Activated CD8-positive, alpha-beta memory T cell treated with anti-CD3 and anti-CD28 coated beads for 24 hours (primary cell): ENCODE data around the gene YPEL1.
"Not testable (repeated sequence)": the region's sequence is repeated elsewhere in the genome, so short reads cannot be mapped to it uniquely, and the experiment has no call there.

ENCODE experiments used
- DNase-seq: peaks from one replicate; pipeline ENCODE4 v3.0.0-alpha.2; 2020

Gene YPEL1

GRCh38 chr22:21697880-21698279 is 37.7 kb downstream of the YPEL1 start:
- DNase-seq = no peak

GRCh38 chr22:21697021-21697771 is 38.4 kb downstream of the YPEL1 start:
- no peak for DNase-seq

DNA sequence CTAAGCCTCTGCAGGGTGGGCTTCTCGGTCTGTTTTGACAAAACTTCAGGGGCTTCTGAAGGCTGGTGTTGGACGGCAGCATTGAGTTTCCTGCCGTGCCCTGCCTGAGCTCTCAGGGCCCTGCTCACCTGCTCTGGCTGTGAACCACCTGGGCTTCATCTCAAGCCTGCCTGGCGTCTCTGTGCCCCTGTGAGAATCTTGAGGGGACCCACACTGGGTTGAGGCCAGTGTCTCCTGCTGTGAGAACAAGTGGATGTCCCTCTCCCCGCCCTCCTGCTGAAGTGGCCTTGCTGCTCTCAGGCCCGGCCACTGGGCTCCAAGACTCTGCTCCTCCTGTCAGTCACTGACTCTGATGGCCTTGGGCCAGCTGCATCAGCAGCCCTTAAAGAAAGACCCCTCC is 39.5 kb downstream of the YPEL1 start:
- no peak for DNase-seq

DNA sequence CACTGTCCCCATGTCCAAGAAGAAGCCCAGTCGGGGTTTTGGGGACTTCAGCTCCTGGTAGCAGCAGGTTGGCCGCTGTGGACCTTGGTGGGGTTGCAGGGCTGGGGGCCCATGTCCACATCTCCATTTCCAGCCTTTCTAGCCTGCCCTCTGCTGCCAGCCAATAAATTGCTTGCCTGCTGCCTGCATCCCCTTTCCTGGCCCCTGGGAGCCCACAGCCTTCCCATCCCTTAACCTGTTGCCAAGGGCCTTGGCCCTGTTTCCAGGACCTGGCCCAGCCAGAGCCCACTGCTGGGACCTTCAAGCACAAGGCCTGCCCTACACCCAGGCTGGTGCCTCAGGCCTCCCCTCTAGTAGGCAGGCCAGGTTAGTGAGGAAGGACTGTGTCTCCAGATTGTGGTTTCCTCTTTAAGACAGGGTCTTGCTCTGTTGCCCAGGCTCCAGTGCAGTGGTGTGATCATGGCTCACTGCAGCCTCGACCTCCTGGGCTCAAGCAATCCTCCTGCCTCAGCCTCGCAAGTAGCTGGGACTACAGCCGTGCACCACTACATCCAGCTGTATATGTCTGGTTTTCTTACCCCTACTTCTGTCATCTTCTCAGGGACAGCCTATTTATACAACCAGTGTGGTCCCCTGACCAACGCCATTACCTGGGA is 40.0 kb downstream of the YPEL1 start:
- no peak for DNase-seq

DNA sequence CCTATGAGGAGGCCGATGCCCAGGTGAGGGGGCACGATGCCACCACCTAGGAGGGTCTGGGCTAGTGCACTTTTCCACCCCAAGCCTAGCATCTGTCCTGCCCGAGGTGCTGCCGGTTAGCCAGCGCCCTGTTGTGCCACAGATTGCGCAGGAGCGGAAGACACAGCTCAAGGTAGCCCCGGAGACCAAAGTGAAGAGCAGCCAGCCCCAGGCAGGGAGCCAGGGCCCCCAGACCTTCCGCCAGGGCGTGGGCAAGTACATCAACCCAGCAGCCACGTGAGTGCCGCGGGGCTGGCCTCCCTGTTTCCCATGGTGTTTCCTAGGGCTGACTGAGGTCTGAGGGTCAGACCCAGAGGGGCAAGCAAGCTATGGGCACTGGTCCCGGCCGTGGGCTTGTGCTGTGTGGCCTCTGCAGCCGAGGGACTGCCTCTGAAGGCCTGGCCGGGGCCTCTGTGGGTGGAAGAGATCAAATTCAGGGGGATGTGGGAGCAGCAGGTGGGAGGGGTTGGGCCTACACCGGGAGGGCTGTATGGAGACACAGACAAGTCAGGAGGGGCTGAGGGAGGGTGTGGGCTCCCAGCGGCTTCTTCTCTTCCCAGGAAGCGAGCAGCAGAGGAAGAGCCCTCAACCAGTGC is 40.7 kb downstream of the YPEL1 start:
- DNase-seq = no peak

DNA sequence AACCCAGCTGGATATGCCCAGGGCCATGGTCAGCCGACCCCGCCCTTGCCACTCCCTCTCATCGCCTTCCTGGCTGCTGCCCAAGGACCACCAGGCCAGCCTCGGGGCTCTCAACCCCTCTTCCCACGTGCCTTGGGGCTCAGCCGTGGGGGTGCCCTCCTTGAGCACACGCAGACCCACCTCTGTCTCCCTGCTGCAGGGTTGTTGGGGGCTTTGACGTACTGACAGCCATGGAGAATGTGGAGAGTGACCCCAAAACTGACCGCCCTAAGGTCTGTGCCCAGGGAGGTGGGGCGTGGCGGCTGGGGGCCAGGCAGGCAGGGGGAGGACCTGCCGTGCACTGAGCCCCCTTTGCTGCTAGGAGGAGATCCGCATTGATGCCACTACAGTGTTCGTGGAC is 41.2 kb downstream of the YPEL1 start:
- no peak for DNase-seq

- DNase-seq = no peak
Observed at GRCh38 chr22:21693999-21694341, 41.6 kb downstream of the YPEL1 start.

DNA sequence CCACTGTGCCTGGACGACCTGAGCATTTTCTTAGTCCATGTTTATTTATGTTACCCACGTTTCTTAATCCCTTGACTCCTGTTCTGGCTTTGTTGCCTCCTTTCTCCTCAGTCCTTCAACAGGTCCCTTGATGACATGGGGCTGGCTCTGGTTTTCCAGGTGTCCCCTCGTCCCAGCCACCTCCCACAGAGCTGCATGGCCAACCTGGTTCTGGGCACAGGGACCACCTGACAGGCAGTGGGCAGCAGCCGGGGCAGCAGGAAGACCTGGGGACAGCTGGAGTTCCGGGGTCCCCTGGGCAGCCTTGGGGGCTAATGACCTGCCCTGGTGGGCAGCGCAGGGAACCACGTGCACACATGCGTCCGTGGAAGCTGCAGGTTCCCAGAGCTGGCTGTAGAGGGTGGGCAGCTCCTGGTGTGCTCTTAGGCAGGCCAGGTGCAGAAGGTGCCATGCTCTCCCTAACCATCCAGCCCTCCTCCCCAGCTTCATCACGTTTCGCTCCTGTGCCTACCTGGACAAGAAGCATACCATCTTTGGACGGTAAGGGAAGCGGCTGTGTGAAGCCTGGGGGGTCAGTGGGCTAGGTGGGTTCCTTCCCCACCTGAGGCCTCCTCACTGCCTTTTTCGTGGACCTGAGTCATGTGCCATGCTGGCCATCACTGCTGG is 42.1 kb downstream of the YPEL1 start:
- no peak for DNase-seq

GRCh38 chr22:21692856-21693255 is 42.7 kb downstream of the YPEL1 start:
- not testable (repeated sequence) for DNase-seq

DNA sequence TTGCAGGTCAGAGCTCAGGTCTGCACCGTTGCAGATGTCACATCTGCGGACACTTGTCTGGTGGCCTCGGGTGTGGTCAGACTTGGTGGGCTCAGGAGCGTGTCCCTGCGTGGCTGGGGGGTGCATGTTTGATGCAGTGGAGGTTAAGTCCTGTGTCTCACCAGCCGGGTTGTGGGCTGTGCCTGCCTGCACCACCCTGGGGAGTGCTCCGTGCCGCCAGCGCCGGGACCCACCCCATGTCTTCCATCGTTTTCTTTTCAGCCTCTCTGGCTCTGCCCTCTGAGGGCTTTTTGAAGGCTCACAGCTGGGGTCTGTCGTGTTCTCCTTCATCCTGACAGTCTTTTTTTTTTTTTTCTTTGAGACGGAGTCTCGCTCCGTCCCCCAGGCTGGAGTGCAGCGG is 43.8 kb downstream of the YPEL1 start:
- DNase-seq = no peak

DNA sequence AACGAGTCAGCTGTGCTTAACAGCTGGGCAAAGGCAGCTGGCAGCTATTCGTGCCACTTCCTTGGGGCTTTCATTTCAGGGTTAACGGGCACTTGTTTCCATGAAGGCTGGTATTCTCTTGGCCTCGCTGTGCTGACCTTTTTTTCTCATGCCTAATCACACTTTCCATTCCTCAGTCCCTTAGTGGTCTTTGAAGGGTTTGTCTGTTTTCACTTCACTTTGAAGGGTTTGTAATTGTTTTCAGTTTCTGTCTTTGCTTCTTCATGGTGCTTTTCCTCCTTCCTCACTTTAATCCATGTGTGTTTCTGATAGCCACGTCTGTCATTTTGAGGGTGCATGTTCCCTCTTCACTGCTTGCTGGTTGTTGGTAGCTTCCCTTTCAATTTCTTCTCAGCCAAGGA is 45.2 kb downstream of the YPEL1 start:
- no peak for DNase-seq

DNA sequence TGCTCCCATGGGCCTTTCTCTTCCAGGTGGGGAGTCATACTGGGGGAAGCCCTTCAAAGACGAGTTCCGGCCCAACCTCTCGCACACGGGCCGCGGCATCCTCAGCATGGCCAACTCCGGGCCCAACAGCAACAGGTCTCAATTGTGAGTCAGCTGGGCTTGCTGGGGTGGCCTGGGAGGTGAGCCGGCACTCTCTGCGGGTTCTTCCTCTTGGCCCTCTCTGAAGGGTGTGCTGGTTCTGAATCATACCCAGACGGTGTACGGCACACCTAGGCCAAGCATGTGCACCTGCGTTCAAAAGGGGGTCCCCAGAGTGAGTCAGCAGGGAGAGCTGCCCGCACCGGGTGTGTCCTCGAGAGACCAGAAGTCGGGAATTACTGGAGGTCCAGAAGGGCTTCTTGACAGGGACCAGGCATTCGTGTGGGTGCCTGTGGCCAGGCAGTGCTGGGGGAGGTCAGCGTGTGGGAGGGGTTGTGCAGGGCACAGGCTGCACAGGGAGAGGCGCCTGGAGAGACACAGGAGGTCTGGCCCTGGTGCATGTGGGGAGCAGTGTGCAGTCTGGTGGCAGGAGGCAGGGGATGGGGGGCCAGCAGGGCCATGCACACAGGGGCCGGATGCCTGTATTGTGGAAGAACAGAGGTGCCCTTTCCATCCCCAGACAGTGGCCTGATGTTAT is 46.8 kb downstream of the YPEL1 start:
- DNase-seq = no peak

GRCh38 chr22:21688341-21688705 is 47.3 kb downstream of the YPEL1 start:
- DNase-seq = no peak

DNA sequence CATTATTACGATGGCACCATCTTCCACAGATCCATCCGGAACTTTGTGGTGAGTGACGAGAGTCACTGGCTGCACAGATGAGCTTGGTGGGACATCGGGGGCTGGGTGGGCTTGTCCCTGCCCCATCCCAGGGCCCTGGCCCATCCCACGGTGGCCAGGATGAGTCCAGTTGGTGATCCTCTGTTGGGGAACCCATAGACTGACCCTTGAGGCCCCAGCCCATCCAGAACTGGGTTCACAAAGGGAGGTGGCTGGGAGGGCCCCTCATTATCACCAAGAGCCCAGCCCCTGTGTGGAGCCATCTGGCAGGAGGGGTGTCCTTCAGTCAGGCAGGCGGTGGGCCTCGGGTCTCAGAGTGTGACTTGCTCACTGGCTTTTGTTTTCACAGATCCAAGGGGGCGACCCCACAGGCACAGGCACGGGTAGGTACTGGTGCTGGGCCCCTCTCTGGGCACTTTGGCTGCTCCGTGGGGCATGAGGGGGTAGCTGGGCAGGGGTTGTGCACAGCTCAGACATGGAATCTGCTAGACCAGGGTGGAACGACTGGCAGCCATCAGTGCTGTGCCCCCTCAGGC is 47.8 kb downstream of the YPEL1 start:
- no peak for DNase-seq

GRCh38 chr22:21686634-21687393 is 48.8 kb downstream of the YPEL1 start:
- DNase-seq = no peak

DNA sequence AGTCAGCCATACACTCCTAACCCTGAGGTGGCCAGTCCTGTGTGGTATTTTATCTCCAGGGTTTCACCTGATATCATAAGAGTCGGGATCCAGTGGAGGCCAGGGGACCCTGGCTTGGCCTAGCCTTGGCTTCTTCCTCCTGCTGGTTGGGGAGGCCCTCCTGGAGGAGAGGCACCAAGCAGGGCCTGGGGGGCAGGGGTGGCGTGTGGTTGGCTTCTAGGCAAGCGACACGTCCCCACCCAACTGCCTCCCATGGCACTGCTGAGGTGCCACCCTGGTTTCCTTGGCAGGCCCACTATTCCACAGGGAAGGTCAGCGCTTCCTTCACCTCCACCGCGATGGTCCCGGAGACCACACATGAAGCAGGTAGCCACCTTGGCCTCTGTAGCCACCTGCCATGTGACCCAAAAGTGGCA is 49.4 kb downstream of the YPEL1 start:
- DNase-seq = no peak

- DNase-seq = no peak
Observed at GRCh38 chr22:21685164-21685513, 50.5 kb downstream of the YPEL1 start.

- no peak for DNase-seq
Observed at GRCh38 chr22:21684492-21685163, 51.0 kb downstream of the YPEL1 start.

DNA sequence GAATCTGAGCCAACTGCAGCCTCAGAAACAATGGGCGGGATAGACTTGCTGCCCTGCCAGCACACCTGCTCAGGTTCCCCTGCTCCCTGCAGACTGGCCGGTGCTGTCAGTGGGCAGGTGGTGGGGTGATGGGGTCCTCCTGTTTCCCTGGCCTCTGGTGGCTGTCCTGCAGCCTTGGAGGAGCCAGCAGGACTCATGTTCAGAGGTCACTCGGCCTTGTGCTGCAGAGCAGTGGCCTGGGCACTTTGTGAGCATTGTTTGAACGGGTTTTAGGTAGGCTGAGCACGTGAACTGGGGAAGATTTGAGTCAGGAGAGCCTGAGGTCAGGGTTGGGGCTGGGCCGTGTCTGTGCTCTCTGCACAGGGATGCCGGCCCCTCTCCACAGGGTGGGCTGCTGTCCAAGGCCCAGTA is 52.2 kb downstream of the YPEL1 start:
- no peak for DNase-seq

DNA sequence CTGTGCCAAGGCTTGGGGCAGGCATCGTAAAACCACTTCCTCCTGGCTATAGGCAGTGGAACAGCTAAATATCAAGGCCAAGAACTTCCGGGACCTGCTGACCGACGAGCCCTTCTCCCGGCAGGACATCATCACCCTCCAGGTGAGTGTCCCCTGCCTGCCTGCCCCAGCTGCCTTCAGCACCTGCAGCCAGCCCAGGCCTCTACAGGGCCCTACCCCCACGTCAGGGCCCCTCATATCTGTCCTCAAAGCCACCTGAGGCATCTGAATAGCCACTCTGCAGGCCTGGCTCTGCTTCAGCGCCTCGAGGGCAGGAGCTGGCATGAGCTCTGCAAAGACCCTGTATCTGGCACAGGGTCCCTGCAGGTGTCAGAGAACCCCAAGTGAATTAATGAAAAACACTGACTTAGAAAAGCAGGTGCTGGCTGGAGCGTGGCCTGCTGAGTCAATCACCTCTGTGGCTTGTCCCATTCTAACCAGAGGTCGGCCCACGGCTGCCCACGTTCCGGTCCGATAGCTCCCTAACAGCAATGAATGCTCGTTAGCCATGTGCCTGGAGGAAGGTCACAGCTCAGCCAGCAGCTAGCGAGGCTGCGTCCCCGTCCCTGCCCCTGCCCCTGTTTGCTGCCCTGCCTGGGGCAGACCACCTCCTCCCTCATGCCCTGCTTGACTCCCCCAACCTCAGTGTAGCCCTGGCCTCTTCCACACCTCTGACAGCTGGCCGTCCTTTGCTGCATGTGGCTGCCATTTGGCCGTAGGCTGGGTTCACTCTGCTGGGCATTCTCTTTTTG is 53.0 kb downstream of the YPEL1 start:
- DNase-seq = no peak
